NT2/D1 (cell line): ENCODE results near the gene SSMEM1.

Experiments used
- SUZ12 ChIP-seq: IDR thresholded peaks from 2 replicates; pipeline ENCODE4 v1.6.1; 2011; ENCODE audit not compliant: insufficient read length, insufficient read depth; ENCODE audit errors: extremely low read depth
- YY1 ChIP-seq: IDR thresholded peaks from 2 replicates; pipeline ENCODE4 v1.6.1; 2011; ENCODE audit not compliant: insufficient read length, insufficient read depth

DNA sequence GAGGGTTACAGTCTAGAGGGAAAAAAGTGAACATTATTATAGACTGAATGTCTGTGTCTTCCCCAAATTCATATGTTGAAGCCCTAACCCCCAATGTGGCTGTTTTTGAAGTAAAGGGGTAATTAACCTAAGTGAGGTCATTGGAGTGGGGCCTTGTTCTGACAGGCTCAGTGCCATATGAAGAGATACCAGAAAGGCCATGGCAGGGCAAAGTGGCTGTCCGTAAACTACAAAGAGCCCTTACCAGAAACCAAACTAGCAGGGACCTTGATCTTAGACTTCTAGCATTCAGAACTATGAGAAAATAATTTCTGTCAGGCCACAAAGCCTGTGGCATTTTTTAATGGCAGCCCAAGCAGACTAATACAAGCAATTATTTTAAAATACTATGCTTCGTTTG, 11.2 kb upstream of the SSMEM1 start:
- no peak for TF ChIP-seq YY1
- TF ChIP-seq SUZ12 = no peak
